Testis (tissue), 3 donors: ENCODE measurements around the gene C1QTNF8. TPM values are rescaled to one million over a fixed set of nuclear protein-coding genes. Genes with fewer than 3 reads are reported as not detected.

Experiments
- DNase-seq: peaks from one replicate; pipeline ENCODE4 v3.0.0-alpha.2; 2019
- H3K27ac ChIP-seq, 2 donors: fragments of 200-600 bp; sonication (generic); one replicate each; pipeline ENCODE4 v1.5.1; 2019
- H3K27me3 ChIP-seq: fragments of 200-600 bp; sonication (generic); one replicate; pipeline ENCODE4 v1.5.1; 2019
- H3K36me3 ChIP-seq: fragments of 200-600 bp; sonication (generic); one replicate; pipeline ENCODE4 v1.5.1; 2017; ENCODE audit warnings: low read depth; ENCODE audit errors: missing control alignments
- H3K4me1 ChIP-seq: fragments of 200-600 bp; sonication (generic); one replicate; pipeline ENCODE4 v1.5.1; 2019
- H3K4me3 ChIP-seq, 2 donors: fragments of 200-600 bp; sonication (generic); one replicate each; pipeline ENCODE4 v1.5.1; 2017 to 2019
- H3K9me3 ChIP-seq: fragments of 200-600 bp; sonication (generic); one replicate; pipeline ENCODE4 v1.5.1; 2017
- CTCF ChIP-seq, 3 experiments: fragments of 450-650 bp in 2 of 3; fragments of 200-600 bp in 1 of 3; sonication (generic) in 1 of 3; IDR thresholded peaks; one replicate each; pipeline ENCODE4 v1.5.1; 2016 to 2019; ENCODE audit warnings: antibody characterized with exemption in 3 of 3, mild to moderate bottlenecking in 2 of 3, moderate library complexity in 1 of 3
- POLR2A ChIP-seq: fragments of 450-650 bp; IDR thresholded peaks from one replicate; pipeline ENCODE4 v1.6.1; 2017; ENCODE audit warnings: antibody characterized with exemption, mild to moderate bottlenecking, moderate library complexity
- WGBS, 2 donors: methylation state at CpG; one replicate each; pipeline ENCODE4 v1.1.5; 2018; 5-methylcytosine and 5-hydroxymethylcytosine counted together
- intact Hi-C: fragments of 100-400 bp; cut with DNase I; formaldehyde crosslinking; loops from one replicate; pipeline ENCODE4 v1.15.1; 2023; ENCODE audit warnings: low total_unique reads
- polyA plus RNA-seq: library from polyadenylated mRNA; stranded (reverse); fragments of 350-450 nt; fragmentation: Illumina TruSeq; extraction: RNeasy Lipid Tissue Mini Kit (QIAGEN cat#74804); gene quantifications from one replicate; pipeline ENCODE4 v1.2.3, GENCODE V29; 2014; ENCODE audit warnings: low read depth, low replicate concordance; ENCODE audit not compliant: insufficient read depth
- total RNA-seq, 2 donors: library from RNA; depleted of rRNA; stranded (reverse); fragments of >200 nt; gene quantifications; one replicate each; pipeline ENCODE4 v1.2.3, GENCODE V29; 2016

The C1QTNF8 gene
- total and polyA plus RNA-seq, 3 donors from 2014 or later: 1.3 to 2.7 TPM; not detected in 1

DNA sequence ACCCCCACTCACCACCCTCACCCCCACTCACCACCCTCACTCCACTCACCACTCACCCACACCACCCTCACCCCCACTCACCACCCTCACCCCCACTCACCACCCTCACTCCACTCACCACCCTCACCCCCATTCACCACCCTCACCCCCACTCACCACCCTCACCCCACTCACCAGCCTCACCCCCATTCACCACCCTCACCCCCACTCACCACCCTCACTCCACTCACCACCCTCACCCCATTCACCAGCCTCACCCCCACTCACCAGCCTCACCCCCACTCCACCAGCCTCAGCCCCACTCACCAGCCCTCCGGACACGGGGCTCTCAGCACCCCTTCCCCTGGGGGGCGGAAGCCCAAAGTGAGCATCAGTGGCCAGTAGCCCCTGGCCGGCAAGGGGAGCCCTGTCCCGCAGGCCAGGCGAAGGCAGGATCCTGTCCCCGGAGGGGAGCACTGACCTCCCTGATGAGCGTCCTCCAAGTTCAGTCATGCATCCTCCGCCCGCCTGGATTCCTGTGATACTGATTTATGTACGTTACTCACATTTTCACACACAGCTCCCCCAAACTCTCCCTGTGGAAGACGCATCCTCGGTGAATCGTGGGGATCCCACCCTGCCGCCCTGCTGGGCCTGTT lies 18.0 kb upstream of the C1QTNF8 start:
- Histone ChIP-seq H3K4me3 (no peak overlapping the region), H3K4me1 (peaks cover 8% of the 10 kb centered on the region), H3K27ac (no peak overlapping the region), H3K27me3 (no peaks in the 10 kb centered on the region), H3K9me3 (no peaks in the 10 kb centered on the region), H3K36me3 (no peaks in the 10 kb centered on the region)
- intact Hi-C loops: loop anchor here (5.0 kb wide), 1 partner anchor 83 kb away; no protein-coding TSS in a partner anchor
- DNase-seq: no peak
- TF ChIP-seq POLR2A (no peak), CTCF (IDR thresholded peaks at IDR 0.05) (no peak)
- 75 to 85% methylated on average over 13 to 15 of the region's 15 CpGs for WGBS, 2 donors

DNA sequence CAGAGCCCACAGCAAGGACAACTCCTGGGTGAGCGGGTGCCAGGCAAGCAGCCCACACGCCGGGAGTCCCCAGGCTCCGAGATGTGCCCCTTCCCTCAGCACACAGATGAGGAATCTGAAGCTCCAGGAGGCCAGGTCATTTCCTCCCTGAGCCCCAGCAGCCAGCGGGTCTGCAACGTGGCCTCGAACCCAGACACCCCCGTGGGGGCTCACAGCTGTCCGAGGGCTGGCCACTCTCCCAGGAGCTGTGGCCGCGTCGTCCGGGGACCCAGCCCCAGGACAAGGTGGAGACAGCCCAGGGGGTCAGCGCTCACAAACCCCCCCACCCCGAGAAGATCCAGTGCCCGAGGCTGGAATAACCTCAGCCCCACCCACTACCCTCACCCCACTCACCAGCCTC lies 17.4 kb upstream of the C1QTNF8 start:
- intact Hi-C loops: loop anchor here (5.0 kb wide), 1 partner anchor 84 kb away; no protein-coding TSS in a partner anchor
- Histone ChIP-seq H3K4me3 (no peak overlapping the region), H3K27ac (no peak overlapping the region), H3K27me3 (no peaks in the 10 kb centered on the region), H3K36me3 (no peaks in the 10 kb centered on the region), H3K4me1 (peaks cover 8% of the 10 kb centered on the region), H3K9me3 (no peaks in the 10 kb centered on the region)
- WGBS, 2 donors: 55% methylated on average over 16 of the region's 16 CpGs; no CpG with 5 or more reads in 1 of the 2 donors
- TF ChIP-seq CTCF (IDR thresholded peaks at IDR 0.05) (no peak), POLR2A (no peak)
- no peak for DNase-seq

DNA sequence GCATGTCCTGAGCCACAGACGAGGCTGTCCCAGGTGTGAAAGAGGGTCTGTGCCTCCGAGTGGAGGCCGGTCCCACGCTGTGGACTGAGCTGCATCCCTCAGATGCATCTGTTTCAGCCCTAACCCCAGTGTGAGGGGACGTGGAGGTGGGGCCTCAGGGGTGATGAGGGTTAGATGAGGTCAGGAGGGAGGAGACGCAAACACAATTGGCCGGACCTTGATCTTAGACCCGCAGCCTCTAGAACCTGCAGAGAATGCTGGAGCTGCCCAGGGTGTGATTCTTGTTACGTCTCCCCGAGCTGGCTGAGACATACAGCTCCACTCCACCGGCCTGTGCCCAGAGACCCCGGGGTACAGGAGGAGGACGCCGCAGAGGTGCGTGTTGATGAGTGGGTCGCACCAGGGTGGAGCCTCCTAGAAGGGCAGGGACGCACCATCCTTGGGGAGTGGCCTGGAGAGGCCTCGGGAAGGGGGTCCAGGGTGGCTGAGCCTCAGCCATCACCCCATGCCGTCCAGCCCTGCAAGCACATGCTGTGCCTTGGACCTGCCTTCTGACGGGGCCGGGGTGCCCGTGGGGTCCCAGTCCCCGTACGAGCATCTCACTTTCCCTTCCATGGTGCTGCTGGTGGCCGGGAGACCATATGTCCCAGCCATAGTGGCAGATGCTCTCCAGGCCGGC lies 16.6 kb upstream of the C1QTNF8 start:
- TF ChIP-seq POLR2A (no peak), CTCF (IDR thresholded peaks at IDR 0.05) (no peak)
- Histone ChIP-seq H3K36me3 (no peaks in the 10 kb centered on the region), H3K27ac (no peak overlapping the region), H3K4me3 (no peak overlapping the region), H3K4me1 (peaks cover 8% of the 10 kb centered on the region), H3K27me3 (no peaks in the 10 kb centered on the region), H3K9me3 (no peaks in the 10 kb centered on the region)
- 74 to 77% methylated on average over 10 to 25 of the region's 26 CpGs for WGBS, 2 donors
- intact Hi-C loops: loop anchor here (5.0 kb wide), 1 partner anchor 85 kb away; no protein-coding TSS in a partner anchor
- no peak for DNase-seq

DNA sequence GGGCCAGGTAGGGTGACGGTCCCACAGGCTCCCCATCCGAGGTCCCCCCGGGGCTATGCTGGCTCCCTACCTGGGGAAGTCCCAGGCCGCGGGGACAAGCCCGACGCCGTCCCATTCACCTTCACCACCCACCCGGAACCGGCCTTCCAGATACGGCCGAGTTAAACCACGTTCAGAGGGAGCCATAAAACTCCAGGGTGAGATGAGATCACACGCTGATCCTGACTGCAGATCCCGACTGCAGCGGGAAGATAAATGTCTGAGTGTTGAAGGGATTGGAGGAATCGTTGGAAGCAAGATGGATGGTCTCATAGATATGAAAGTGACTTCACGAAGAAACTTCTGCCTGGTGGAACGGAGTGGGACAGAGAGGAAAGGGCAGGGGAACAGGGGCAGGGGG lies 13.6 kb upstream of the C1QTNF8 start:
- Histone ChIP-seq H3K27ac (no peak overlapping the region), H3K4me3 (no peak overlapping the region), H3K4me1 (no peaks in the 10 kb centered on the region), H3K9me3 (no peaks in the 10 kb centered on the region), H3K36me3 (no peaks in the 10 kb centered on the region), H3K27me3 (no peaks in the 10 kb centered on the region)
- intact Hi-C loops: loop anchor here (5.0 kb wide), 1 partner anchor 88 kb away; no protein-coding TSS in a partner anchor
- no peak for DNase-seq
- TF ChIP-seq POLR2A (no peak), CTCF (IDR thresholded peaks at IDR 0.05) (no peak)
- WGBS, 2 donors: 67 to 69% methylated on average over 18 to 19 of the region's 19 CpGs
